Superior temporal gyrus (tissue), 1 donor: Measurements from ENCODE around the gene COMMD6.
"Not testable (repeated sequence)": the region's sequence is repeated elsewhere in the genome, so short reads cannot be mapped to it uniquely, and the experiment has no call there.

Experiments used
- DNase-seq: peaks from one replicate; pipeline ENCODE4 v3.0.0-alpha.2; 2016; ENCODE audit errors: extremely low spot score

The COMMD6 gene

GRCh38 chr13:75537401-75538365 is at the start of gene COMMD6:
COMMD6 (minus strand) TSS chr13:75537841; CDS start chr13:75537805, 36 bp downstream.
- peak; percentile 90 for DNase-seq

GRCh38 chr13:75585153-75585552 is 47.5 kb upstream of the COMMD6 start:
- DNase-seq, result no peak

GRCh38 chr13:75583091-75583490 is 45.5 kb upstream of the COMMD6 start:
- no peak for DNase-seq

- DNase-seq, result no peak
Observed at GRCh38 chr13:75581874-75582640, 44.4 kb upstream of the COMMD6 start.

- no peak for DNase-seq
Observed at GRCh38 chr13:75579529-75579928, 41.9 kb upstream of the COMMD6 start.

GRCh38 chr13:75569576-75569975 is 31.9 kb upstream of the COMMD6 start:
- no peak for DNase-seq

GRCh38 chr13:75566658-75567057 is 29.0 kb upstream of the COMMD6 start:
- peak; percentile 71 for DNase-seq

- no peak for DNase-seq
Observed at GRCh38 chr13:75558145-75558840, 20.7 kb upstream of the COMMD6 start.

- DNase-seq, result no peak
Observed at GRCh38 chr13:75556961-75557360, 19.3 kb upstream of the COMMD6 start.

- no peak for DNase-seq
Observed at GRCh38 chr13:75555836-75556235, 18.2 kb upstream of the COMMD6 start.

GRCh38 chr13:75554981-75555380 is 17.3 kb upstream of the COMMD6 start:
- no peak for DNase-seq

- no peak for DNase-seq
Observed at GRCh38 chr13:75554464-75554863, 16.8 kb upstream of the COMMD6 start.

- DNase-seq, result no peak
Observed at GRCh38 chr13:75550159-75550567, 12.5 kb upstream of the COMMD6 start.

GRCh38 chr13:75549262-75550158 is 11.9 kb upstream of the COMMD6 start, which contains the start of gene UCHL3:
UCHL3 (plus strand) TSS chr13:75549791; CDS start chr13:75549821, 30 bp downstream.
- DNase-seq, result peak; percentile 97

GRCh38 chr13:75547917-75548316 is 10.3 kb upstream of the COMMD6 start:
- no peak for DNase-seq

- DNase-seq, result not testable (repeated sequence)
Observed at GRCh38 chr13:75545386-75545785, 7.7 kb upstream of the COMMD6 start.

GRCh38 chr13:75544681-75545330 is 7.2 kb upstream of the COMMD6 start:
- no peak for DNase-seq

- DNase-seq, result no peak
Observed at GRCh38 chr13:75541961-75542360, 4.3 kb upstream of the COMMD6 start.

GRCh38 chr13:75541287-75541686 is 3.6 kb upstream of the COMMD6 start:
- no peak for DNase-seq

GRCh38 chr13:75533861-75534260 is 3.8 kb downstream of the COMMD6 start:
- DNase-seq, result no peak
